ENCODE data around the gene FAM181A.

Gene FAM181A

DNA sequence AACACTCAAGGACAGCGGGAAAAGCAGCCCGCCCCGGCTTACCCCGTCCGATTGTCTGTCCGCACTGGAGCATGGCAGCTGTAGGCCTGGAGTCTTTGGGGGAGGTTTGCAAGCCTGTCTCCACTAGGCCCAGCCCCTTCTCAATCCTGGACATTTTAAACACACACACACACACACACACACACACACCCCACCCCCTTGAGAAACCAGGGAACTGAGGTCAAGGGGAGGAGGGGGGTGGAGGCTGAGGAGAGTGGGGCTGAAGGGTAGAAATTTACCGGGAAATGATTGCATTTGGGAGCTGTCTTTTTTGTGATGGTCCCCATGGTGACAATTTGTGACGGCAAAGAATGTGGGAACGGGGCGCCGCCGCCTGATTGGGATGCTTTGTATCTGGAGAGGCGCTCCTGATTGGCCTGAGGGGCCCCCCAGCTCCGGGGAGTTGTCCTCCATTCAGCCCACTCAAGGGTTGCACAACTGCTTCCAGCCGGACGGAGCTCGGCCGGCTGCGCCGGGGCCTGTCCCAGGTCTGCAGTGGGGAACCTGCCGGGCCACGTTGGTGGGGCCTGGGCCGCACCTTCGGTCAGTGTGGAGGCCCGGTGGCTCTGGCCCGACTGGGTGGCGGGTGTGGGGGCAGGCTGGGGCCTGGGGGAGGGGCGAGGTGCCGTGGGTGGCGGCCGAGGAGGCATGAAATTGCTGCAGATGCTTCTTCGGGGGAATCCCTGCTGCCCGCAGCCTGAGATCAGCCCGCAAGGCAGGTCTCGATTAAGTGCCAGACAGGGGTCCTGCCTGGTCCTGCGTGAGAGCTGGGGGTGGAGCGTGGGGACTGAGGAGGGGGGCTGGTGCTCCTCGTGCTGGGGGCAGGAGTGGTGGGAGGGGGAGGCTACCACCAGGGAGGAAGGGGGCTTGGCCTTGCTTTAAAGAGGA lies at the start of gene FAM181A:
TSS of gene FAM181A (plus strand) at position 472 of the 927 bp plus-strand sequence. CDS start 942 bp downstream, outside the sequence.
- DNase-seq = no peak

DNA sequence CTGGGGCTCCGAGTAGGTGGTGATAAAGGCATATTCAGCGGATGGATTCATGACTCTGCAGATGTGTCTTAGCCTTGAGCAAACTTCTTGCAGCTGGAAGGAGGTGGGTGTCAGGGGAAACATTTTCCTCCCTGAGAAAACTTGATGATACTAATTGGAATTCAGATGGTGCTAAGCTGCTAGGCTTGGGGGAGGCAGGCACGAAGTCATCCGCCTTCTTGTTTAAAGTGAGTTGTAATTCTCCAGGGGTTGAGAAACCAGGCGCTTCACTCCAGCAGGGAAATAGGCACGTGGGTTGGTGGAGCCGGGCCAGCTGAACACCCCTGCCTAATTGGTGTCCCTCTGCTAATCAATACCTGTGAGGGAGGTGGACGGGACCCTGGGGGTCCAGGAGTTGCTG lies 48.9 kb upstream of the FAM181A start:
- no peak for DNase-seq

- no peak for DNase-seq
Measured at GRCh38 chr14:93878871-93879270, 48.3 kb upstream of the FAM181A start.

- DNase-seq = no peak
Measured at GRCh38 chr14:93879362-93879983, 47.7 kb upstream of the FAM181A start.

DNA sequence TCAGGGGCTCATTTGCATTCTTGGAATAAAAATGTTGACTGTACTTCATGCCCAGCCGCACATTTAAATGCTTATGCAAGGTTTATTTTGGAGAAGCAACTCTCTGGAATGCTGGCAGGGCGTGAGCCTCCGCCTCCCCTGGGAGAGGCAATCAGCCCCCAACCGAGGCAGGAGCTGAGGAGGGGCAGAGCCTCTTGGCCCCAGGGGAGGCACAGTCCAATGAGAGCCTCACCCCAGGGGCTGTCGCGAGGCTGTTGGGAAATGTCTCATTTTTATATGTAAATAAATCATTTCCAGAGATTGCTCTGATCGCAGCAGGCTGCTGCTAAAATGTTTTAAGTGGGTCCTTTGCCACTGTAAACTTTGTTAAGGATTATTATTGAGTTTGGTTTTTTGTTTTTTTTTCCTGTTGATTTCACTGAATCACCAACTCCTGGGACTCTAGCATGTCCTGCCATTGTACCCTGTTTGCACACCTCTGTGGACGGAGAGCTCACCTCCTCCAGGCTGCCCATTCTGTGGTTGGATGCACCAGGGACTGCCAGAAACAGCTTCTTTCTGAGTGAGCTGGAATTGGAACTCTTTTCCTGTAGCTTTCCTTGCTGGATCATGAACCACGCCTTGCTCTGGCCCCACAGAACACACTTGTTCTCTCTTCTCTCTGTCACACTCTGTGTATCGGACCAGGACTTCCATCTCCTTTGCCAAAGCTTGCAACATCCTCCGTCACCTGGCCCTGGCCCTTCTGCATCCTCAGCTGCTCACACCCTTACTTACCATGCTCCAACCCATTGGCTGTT lies 46.9 kb upstream of the FAM181A start:
- DNase-seq = peak; percentile 38

GRCh38 chr14:93884950-93885349 lies 42.2 kb upstream of the FAM181A start:
- DNase-seq = peak; percentile 4

DNA sequence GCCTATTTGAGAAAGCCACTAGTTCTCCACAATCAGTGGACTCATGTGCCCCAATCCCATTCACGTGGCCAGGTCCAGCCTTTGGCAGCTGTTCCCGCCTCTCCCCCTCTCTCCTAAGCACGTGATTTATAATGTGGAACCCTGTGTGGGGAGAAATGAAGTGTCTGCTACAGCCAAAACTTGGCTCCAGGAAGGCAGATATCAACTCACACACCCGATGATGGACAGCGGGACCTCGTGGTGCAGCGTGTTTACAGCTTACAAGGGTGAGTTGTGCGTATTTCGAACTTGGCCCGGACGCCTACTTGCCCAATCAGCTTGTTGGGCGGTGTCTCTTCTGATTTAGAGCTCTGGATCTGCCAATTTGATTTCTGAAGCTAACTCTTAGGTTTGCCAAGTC lies 38.1 kb upstream of the FAM181A start:
- no peak for DNase-seq

- DNase-seq = no peak
Measured at GRCh38 chr14:93889739-93890483, 37.2 kb upstream of the FAM181A start.

- DNase-seq = no peak
Measured at GRCh38 chr14:93891756-93892504, 35.2 kb upstream of the FAM181A start.

DNA sequence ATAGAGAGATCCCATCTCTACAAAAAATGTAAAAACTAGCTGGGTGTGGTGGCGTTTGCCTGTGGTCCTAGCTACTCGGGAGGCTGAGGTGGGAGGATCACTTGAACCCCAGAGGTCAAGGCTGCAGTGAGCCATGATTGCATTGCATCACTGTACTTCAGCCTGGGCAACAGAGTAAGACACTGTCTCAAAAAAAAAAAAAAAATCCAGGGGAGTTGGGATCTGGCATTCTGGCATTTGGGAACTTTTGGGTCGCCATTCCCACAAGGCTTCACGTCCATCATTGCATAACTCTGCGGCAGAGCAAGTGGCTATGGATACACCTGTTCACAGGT lies 34.7 kb upstream of the FAM181A start:
- no peak for DNase-seq

DNA sequence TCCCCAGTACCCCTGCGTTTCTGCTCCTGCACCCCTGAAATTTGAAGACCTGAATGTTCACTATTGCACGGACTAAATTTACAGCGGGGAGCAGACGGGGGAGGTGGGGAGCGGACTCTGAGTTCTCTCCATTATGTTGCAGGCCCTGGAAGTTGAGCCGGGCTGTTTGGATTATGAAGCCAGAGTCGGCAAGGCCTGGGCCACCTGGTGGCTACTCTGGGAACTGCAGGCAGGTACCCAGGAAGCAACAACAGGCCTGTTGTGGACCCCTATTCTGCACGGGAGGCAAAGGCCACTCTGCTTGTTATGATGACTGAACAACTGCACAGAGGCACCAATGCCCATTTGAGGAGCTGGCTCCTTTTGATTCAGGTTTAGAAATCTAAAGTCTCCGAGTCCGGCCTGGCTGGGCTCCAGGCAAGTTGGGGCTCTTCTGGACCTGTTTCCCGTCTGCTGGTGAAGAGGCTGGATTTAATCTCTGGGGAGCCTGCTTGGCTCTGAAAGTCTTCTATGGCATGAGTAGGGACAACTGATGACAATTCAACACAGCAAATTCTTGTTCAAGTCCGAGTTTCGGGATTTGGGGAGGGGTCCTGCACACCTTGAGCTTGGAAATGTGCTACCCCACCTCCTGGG lies 34.1 kb upstream of the FAM181A start:
- peak; percentile 88 for DNase-seq

GRCh38 chr14:93893661-93894261 lies 33.4 kb upstream of the FAM181A start:
- no peak for DNase-seq

- no peak for DNase-seq
Measured at GRCh38 chr14:93895023-93895604, 32.0 kb upstream of the FAM181A start.

DNA sequence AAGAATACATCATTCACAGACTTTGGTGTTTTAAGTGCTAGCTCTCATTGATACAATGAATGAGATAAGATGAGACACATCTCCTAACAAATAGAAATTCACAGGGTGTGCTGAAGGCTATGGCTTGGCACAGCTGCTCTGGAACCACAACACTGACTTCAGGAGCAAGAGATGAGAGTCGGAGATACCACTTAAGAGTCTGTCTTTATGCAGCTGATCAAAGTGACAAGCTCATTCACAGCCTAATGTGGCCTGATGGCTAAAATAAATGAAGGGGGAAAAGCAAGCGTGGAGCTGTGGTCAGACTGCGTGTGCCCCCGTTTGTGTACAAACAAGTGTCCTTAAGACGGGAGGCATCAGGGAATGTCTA lies 29.7 kb upstream of the FAM181A start:
- DNase-seq = no peak

DNA sequence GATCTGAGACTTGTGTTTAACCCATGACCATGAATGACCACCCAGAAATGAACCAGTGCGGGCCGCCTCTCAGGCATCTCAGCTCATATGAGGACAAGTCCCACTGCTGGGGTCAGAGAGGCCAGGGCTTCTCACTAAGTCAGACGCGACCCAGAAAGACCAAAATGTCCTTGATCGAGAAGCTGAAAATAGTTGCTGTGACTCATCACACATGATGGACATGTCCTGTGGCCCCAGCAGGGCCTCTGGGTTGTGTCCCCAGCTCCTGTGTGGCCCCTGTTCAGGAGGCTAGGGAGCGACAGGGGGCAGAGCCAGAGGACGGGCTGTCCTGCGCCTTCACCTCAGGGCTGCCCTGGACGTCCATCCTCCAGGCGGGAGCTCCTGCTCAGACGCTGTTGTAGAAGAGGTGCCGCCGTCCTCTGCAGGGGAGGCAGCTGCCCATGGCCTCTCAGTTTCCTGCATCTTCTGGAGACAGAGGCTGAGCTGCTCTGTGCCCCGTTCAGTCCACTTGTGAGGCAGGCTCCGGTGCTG lies 29.0 kb upstream of the FAM181A start:
- DNase-seq = no peak

GRCh38 chr14:93898731-93899130 lies 28.4 kb upstream of the FAM181A start:
- no peak for DNase-seq

- DNase-seq = no peak
Measured at GRCh38 chr14:93901813-93902212, 25.3 kb upstream of the FAM181A start.

- no peak for DNase-seq
Measured at GRCh38 chr14:93902619-93903307, 24.4 kb upstream of the FAM181A start.

GRCh38 chr14:93903342-93904184 lies 23.6 kb upstream of the FAM181A start:
- no peak for DNase-seq

All from activated effector memory CD4-positive, alpha-beta T cell treated with anti-CD3 and anti-CD28 coated beads, Interleukin-2, amount 50 U/mL, for 16 hours (primary cell).